HG03280 (cell line): ENCODE measurements around the gene GNG12.

Experiments
- ATAC-seq: cut with Tn5 transposase; IDR thresholded peaks from one replicate; pipeline ENCODE4 v1.9.1; 2021; ENCODE audit warnings: mild to moderate bottlenecking, moderate library complexity; ENCODE audit not compliant: unreplicated experiment

Gene GNG12

GRCh38 chr1:67843331-67843730 is 10.1 kb upstream of the GNG12 start:
- ATAC-seq = no peak

DNA sequence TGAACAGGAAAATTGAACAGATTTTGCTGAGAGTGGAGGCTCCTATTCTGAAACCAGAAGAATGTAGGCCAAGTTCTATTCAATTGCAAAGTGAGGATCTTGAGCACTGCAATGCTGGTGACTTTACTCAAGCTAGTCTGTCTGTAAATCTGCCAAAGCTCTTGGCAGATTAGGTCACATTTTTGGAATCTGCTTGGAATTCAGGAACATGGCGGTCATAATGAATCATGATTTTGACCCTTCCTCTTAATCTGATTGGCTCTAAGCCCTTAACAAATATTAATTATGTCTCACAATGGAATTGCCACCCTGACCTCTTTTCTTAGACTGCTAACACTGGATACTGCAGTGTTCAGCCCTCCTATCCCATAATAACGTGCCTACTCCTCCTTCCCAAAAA is 7.2 kb upstream of the GNG12 start:
- no peak for ATAC-seq

DNA sequence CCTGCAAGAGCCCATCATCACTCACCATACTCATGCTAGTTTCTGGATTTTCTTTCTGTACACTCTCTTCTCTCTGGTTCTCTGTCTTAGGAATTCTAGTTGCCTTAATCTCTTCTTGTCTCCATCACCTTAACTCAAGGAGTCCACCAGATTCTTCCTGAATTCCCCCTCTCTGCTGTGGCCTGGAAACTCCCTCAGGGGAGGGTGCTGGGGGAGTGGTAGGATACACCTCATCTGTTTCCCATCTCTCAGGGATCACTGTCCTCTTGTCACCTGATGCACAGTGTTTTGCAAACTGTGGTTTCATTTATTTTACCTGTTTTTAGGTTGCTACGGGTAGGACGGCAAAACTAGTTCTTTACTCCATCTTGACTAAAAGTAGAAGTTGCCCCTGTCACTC is 6.6 kb upstream of the GNG12 start:
- no peak for ATAC-seq

- no peak for ATAC-seq
Measured at GRCh38 chr1:67838180-67838910, 5.1 kb upstream of the GNG12 start.

- ATAC-seq = no peak
Measured at GRCh38 chr1:67836769-67837168, 3.5 kb upstream of the GNG12 start.

GRCh38 chr1:67835663-67836452 is 2.6 kb upstream of the GNG12 start:
- ATAC-seq = no peak

DNA sequence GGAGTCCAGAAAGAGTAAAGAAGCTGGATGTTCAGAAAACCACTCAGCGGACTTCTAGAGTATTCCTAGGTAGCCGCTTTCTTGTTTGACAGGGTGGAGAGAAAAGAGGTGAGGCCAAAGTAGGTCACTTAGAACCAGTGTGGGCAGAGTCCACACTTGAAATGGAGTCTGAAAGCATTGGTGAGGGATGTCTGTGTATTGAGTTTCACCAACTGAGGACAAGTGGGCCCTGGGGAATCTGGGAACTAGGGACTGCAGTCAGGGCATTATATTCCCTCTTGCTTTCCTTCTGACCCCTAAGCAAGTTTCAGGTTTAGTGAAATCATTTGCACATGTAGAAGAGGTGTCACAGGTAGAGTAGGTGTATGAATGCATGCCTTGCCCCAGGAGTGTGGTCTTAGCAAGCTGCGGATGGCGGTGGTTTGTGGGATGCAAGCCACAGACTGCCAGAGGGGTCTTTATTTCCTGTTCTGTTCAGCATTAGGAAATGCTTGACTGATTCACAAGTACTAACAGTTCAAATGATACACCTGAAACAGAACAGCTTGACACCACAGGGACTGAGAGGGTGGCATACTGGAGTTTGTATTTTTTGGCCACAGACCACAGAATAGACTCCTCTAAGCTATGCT is 1.1 kb upstream of the GNG12 start:
- no peak for ATAC-seq

DNA sequence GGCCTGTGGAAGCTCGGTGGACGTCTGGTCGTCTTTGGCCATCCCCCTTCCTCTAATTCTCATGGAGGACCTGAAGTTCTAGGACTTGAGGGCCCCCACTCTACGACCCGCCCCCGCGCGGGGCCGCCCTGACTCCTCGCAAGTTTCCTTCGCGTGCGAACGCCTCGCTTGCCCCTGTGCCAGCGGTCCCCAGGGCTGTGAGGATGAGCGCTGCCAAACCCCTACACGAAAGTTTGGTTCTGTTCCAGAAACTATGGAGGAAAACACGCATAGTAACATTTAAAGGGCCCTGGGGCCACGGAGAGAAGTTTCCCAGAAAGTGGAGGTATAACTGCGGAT is 304 bp upstream of the GNG12 start:
- no peak for ATAC-seq

DNA sequence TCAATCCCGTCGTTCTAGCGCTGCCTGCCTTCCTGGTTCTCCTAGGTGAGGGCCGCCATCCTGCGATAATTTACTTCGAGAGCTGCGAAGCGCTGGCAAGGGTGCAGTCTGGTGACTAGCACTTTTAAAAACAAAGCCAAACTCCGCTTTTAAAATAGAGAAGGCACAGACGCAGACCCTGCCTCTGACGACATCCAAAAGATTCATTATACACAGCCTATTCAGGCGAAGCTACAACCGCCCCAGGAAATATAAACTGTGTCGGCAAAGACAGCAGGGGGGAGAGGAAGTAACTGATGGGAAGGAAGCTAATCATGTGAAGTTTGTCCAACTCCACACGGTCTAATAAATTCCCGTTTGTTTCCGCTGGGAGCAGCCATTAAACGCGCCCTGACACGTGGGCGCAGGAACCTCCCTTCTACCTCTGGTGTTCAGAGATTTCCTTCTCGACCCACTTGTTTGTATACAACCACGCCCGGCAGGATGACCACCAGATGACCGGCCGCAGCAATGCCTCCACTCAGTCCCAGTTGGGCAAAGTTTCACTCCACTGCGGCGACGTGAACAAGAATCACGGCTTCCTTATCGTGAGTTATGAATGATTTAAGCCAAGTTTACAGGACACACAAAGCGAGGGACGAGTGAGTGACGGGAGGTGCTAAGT is 1.3 kb downstream of the GNG12 start:
- no peak for ATAC-seq

GRCh38 chr1:67830928-67831830 is 2.1 kb downstream of the GNG12 start:
- no peak for ATAC-seq

- no peak for ATAC-seq
Measured at GRCh38 chr1:67830226-67830625, 3.0 kb downstream of the GNG12 start.

GRCh38 chr1:67827688-67828087 is 5.6 kb downstream of the GNG12 start:
- no peak for ATAC-seq

- ATAC-seq = no peak
Measured at GRCh38 chr1:67825591-67825990, 7.7 kb downstream of the GNG12 start.

DNA sequence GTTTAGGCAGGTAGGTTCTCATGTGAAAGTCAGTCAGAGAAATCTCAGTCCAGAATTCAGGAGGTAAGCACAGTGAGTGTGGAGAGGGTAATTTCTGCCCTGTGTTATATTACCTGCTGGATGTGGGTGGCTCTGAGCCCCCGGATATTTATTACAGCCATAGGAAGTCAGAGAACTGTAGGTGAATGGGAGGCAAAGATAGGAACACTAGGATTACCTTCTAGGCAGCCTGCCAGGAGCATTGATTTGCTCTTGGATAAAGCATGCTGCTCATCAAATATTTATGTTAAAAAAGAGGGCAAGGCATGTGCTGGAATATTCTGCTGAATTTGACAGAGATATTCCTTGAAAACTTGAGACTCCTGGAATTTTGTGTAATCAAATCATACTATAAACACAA is 8.5 kb downstream of the GNG12 start:
- no peak for ATAC-seq

DNA sequence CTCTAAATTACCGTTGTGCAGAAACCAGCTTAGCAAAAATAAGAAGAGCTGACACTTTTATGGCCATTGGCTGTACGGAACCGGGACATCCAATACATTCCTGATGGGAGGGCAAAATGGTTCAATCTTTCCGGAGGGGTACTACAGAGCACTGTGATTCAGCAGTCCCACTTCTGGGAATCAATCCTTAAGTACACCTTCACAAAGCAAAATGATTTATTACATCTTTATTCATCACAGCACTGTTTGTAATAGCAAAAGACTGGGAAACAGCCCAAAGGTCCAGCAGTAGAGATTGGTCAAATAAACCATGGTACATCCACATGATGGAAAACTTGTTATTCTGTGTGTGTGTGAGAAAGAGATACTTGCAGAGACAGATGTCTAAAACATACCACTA is 9.7 kb downstream of the GNG12 start:
- no peak for ATAC-seq

DNA sequence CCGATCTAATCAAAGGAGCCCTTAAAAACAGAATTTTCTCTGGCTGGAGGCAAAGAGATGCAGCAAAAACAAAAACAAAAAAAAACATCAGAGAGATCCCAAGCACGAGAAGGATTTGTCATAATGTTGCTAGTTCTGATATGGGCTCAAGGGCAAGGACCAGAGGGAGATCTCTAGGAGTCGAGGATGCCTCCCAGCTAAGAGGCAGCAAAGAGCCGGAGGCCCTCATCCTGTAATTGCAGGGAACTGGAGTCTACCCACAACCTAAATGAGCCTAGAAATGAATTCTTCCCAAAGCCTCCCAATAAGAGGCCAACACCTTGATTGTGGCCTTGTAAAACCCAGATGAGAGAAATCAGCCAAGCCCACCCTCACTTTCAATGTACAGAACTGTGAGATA is 12.0 kb downstream of the GNG12 start:
- ATAC-seq = no peak

- ATAC-seq = no peak
Measured at GRCh38 chr1:67818725-67819301, 14.5 kb downstream of the GNG12 start.

DNA sequence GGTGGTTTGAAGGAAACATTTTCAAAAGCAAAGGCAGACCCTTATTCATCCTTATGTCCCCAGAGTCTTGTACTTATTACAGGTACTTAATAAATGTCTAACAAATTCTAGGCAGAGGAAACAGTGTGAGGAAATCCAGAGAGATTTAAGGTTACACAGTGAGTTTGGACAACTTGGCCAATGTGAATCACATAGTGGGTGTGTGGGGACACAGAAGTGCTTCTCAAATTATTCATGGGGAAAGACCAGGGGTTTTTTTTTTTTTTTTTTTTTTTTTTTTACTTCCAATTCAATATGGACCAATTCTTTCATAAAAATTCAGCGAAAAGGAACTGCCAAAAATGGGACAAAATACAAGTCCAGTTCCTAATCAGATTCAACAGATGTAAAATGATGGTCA is 15.1 kb downstream of the GNG12 start:
- ATAC-seq = no peak

- ATAC-seq = no peak
Measured at GRCh38 chr1:67817319-67817718, 15.9 kb downstream of the GNG12 start.

DNA sequence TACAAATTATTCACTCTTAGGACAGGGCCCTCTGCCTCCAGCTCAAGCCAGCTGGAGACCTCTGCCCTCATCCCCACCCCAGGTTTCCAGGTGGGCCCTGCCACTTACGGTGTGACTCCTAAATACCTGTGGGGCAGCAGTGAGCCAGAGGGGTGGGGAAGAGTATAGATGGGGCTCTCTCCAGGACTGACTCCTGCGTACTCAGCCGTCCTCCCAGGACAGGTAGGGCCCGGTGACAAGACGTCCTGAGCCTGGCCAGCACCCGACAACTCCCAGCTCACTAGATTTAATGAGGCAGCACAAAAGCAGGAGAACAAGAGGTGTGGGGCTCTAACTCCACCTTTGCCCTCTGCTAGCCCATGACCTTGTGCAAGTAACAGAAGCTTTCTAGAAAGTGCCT is 16.8 kb downstream of the GNG12 start:
- no peak for ATAC-seq
